Stimulated activated naive B cell treated with anti-CD40 and anti-IgM and Interleukin-4, amounts not matched to agents 10 μg/mL and 1 μg/mL and 100 μg/mL, for 72 hours (primary cell): ENCODE measurements around the gene TTLL11.
A peak's percentile ranks its signal among the peaks of the same experiment; 100 is the strongest.

Experiments used
- ATAC-seq, 2 donors: fragments of 150-1000 bp; cut with Tn5 transposase; replicated peaks; 2 replicates each; pipeline ENCODE4 v1.10.0; 2021; ENCODE audit warnings: moderate library complexity in 1 of 2
- DNase-seq: peaks from one replicate; pipeline ENCODE4 v3.0.0; 2021
- H3K27ac Mint-ChIP-seq: one replicate; pipeline ENCODE4 v1.8.0; 2022; ENCODE audit warnings: mild to moderate bottlenecking, mixed read lengths
- H3K27me3 Mint-ChIP-seq, 2 donors: one replicate each; pipeline ENCODE4 v1.8.0; 2022; ENCODE audit warnings: mixed read lengths in 2 of 2
- H3K36me3 Mint-ChIP-seq, 2 donors: one replicate each; pipeline ENCODE4 v1.8.0; 2022; ENCODE audit warnings: mixed read lengths in 2 of 2, mild to moderate bottlenecking in 1 of 2
- H3K4me1 Mint-ChIP-seq, 2 donors: one replicate each; pipeline ENCODE4 v1.8.0; 2022; ENCODE audit warnings: mixed read lengths in 2 of 2, mild to moderate bottlenecking in 1 of 2
- H3K4me3 Mint-ChIP-seq, 2 donors: one replicate each; pipeline ENCODE4 v1.8.0; 2022; ENCODE audit warnings: mild to moderate bottlenecking in 2 of 2, mixed read lengths in 2 of 2, moderate library complexity in 1 of 2
- H3K9me3 Mint-ChIP-seq, 2 donors: one replicate each; pipeline ENCODE4 v1.8.0; 2022; ENCODE audit warnings: mixed read lengths in 2 of 2, mild to moderate bottlenecking in 1 of 2

The TTLL11 gene, protein sequence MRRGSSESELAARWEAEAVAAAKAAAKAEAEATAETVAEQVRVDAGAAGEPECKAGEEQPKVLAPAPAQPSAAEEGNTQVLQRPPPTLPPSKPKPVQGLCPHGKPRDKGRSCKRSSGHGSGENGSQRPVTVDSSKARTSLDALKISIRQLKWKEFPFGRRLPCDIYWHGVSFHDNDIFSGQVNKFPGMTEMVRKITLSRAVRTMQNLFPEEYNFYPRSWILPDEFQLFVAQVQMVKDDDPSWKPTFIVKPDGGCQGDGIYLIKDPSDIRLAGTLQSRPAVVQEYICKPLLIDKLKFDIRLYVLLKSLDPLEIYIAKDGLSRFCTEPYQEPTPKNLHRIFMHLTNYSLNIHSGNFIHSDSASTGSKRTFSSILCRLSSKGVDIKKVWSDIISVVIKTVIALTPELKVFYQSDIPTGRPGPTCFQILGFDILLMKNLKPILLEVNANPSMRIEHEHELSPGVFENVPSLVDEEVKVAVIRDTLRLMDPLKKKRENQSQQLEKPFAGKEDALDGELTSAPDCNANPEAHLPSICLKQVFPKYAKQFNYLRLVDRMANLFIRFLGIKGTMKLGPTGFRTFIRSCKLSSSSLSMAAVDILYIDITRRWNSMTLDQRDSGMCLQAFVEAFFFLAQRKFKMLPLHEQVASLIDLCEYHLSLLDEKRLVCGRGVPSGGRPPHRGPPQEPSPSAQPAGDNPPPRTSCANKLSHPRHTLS

DNA sequence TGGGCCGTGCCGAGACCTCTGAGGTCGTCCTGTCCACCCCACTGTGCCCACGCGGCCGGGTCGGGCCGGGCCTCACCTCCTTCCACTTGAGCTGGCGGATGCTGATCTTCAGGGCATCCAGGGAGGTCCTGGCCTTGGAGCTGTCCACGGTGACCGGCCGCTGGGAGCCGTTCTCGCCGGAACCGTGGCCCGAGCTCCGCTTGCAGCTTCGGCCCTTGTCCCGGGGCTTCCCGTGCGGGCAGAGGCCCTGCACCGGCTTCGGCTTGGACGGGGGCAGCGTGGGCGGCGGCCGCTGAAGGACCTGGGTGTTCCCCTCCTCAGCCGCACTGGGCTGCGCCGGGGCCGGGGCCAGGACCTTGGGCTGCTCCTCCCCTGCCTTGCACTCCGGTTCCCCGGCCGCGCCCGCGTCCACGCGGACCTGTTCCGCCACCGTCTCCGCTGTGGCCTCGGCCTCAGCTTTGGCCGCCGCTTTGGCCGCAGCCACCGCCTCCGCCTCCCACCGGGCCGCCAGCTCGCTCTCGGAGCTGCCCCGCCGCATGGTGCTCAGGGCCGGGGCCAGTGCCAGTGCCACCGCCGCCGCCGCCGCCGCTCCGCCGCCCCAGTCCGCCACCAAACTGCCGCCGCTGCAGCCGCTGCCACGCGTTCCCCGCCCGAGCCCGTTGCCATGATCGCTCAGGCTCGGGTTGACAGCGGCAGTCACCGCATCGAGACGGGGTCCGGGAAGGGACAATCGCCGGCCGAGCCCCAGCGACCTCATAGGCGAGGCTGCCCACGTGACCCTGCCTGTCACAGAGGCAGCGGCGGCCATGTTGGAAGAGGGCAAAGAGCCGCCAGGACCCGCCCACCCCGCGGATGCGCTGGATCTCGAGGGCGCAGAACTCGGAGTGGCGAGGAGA, at the start of gene TTLL11:
TSS of gene TTLL11 (minus strand) at position 698 of the 896 bp plus-strand sequence. CDS start at position 538, 160 bp downstream.
- Mint-ChIP-seq H3K9me3 (no peaks in the 10 kb centered on the region), H3K4me1 (peaks cover 34 to 54% of the 10 kb centered on the region in 2 donors), H3K36me3 (peaks cover 6 to 21% of the 10 kb centered on the region in 2 donors)

DNA sequence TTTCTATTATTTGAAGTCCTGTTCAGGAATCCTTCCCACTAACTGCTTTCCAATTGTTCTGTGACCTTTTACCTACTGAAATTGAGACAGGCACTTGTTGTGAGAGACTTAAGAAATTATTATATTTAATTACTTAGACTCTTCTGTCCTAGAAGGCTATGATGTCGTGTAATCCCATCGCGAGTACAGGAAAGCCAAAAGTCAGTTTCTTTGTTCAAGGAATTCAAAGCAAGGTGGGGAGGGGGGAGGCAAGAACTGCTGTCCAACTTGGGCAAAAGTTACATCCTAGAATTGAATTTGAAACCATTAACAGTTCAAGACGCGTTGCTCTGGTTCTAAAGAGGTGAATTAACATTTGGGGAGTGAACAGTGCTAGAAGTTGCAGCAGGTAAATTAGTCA, 48.6 kb upstream of the TTLL11 start:
- no peak overlapping the region for H3K4me3 Mint-ChIP-seq
- peaks cover 25 to 38% of the 10 kb centered on the region in 2 donors for H3K36me3 Mint-ChIP-seq
- no peaks in the 10 kb centered on the region for H3K27me3 Mint-ChIP-seq
- peaks cover 4 to 7% of the 10 kb centered on the region in 2 donors for H3K4me1 Mint-ChIP-seq
- no peak for DNase-seq
- no peak overlapping the region for H3K27ac Mint-ChIP-seq
- ATAC-seq: no peak
- H3K9me3 Mint-ChIP-seq: no peaks in the 10 kb centered on the region

More for the DNA sequence above, at the start of gene TTLL11:
- ATAC-seq (peak; percentile 94 to 96), DNase-seq (peak; percentile 93)
- H3K27me3 Mint-ChIP-seq: peaks cover 14 to 17% of the 10 kb centered on the region in 2 donors
- peak within 1 kb of the TSS; percentile 90 to 91 for H3K4me3 Mint-ChIP-seq
- H3K27ac Mint-ChIP-seq: peak within 1 kb of the TSS; percentile 85

DNA sequence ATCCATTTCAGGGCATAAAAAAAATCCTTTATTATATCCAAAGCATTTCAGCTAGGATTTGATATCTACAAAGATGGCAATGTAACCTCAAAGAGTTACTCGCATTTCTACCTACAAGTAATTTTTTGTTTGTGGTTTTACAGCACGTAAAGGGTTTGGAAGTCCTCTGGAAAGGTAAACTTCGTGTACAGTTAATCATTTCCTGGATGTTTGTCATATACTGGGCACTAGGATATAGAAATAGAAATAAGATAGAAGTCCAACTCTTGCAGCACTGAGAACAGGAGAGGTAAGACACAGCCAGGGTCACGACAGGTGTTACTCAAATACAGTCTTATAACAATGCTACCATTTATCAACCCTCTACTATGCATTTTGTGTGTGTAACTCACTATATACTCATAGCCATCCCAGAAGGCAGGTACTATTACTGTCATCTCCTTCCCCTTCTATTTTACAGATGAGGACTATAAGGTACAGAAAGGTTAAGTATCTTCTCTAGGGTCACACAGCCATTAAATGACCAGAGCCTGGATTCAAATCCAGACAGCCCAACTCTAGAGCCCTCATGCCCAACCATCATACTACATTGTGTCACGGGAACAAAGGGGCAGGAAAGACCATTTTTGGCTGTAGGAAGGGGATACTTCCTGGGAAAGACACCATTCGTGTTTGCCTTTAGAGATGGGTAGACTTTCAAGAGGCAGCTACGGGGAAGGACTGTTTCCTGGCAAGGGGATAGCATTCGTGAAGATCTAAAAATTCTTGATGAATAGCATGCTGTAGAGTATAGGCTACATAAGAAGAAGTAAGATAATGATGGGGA, 47.5 kb upstream of the TTLL11 start:
- ATAC-seq (no peak), DNase-seq (no peak)
- H3K4me1 Mint-ChIP-seq: peaks cover 4 to 7% of the 10 kb centered on the region in 2 donors
- H3K4me3 Mint-ChIP-seq: no peak overlapping the region
- peaks cover 24 to 35% of the 10 kb centered on the region in 2 donors for H3K36me3 Mint-ChIP-seq
- H3K27ac Mint-ChIP-seq: no peak overlapping the region
- no peaks in the 10 kb centered on the region for H3K27me3 Mint-ChIP-seq
- H3K9me3 Mint-ChIP-seq: no peaks in the 10 kb centered on the region

DNA sequence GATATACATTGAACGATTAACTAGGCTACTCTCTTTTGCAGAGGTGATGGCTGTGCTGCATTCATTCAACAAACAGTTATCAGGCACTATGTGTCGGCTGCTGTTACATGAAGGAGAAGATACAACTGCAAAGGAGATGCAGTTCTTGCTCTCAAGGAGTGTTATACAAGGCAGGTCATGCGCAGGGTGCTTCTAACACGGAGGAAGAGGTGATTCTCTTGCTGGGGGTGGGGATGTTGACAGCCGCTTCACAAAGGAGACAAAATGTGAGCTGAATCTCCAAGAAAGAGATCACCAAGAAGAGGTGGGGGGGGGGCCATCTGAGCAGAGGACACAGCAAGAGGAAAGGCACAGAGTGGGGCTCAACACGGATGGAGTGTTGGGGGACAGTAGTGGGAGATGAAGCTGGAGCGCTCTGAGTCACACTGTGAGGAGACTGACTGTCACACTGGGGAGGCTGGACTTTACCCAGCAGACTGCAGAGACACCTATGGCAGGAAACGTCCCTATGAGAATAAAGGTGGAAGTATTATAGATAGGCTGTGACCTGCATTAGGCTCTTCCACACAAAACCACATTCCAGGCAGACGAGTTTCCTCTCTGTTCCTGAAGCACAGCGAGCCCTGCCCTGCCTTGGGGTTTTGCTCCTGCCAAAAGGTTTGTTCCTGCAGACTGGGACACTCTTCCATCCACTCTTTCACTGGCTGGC, 45.6 kb upstream of the TTLL11 start:
- no peaks in the 10 kb centered on the region for H3K27me3 Mint-ChIP-seq
- no peak overlapping the region for H3K4me3 Mint-ChIP-seq
- H3K9me3 Mint-ChIP-seq: no peaks in the 10 kb centered on the region
- no peaks in the 10 kb centered on the region for H3K4me1 Mint-ChIP-seq
- peaks cover 11 to 22% of the 10 kb centered on the region in 2 donors for H3K36me3 Mint-ChIP-seq
- DNase-seq (no peak), ATAC-seq (no peak)
- H3K27ac Mint-ChIP-seq: no peak overlapping the region

DNA sequence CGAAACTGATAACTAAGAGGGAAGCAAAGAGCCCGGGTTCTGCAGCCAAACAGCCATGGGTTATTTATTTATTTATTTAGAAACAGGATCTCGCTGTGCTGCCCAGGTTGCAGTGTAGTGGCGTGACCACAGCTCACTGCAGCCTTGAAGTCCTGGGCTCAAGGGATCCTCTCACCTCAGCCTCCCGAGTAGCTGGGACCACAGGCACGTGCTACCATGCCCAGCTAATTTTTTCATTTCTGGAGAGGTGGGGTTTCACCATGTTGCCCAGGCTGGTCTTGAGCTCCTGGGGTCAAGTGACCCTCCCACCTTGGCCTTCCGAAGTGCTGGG, 42.4 kb upstream of the TTLL11 start:
- peaks cover 20% of the 10 kb centered on the region in 2 donors for H3K27me3 Mint-ChIP-seq
- ATAC-seq (no peak), DNase-seq (no peak)
- H3K27ac Mint-ChIP-seq: no peak overlapping the region
- H3K4me1 Mint-ChIP-seq: no peaks in the 10 kb centered on the region
- no peaks in the 10 kb centered on the region for H3K9me3 Mint-ChIP-seq
- no peak overlapping the region for H3K4me3 Mint-ChIP-seq
- no peaks in the 10 kb centered on the region for H3K36me3 Mint-ChIP-seq

DNA sequence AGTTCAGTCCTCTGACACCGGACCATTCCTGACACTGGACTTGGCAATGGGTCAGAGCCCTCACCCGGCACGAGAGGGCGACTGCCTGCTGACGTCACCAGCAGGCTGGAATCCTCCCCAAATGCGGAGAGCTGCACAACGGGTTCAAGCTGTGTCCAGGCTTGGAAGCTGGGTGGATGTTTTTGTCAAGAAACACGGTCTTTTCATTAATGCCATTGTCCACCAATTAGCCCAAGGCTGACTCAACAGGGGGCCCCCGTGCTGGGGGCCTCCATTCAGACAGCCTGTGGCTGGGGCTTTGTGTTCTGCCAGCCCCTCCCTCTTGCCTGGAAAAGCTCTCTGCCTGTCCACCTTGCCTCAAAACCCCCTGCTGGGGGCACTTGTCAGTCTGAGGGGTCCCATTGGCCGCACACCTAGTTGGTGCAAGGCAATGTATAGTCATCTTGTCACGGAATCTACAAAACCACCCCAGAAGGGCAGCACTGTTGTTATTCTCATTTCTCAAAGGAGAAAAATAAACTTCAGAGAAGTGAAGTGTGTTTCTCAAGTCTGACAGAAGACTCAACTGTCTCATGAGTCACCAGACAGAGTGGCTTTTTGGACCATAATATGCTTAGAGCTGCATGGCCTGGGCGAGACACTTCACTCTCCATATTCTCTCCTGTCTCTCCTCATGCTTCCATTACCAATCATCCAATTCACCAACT, 41.9 kb upstream of the TTLL11 start:
- H3K4me1 Mint-ChIP-seq: no peaks in the 10 kb centered on the region
- no peaks in the 10 kb centered on the region for H3K36me3 Mint-ChIP-seq
- H3K9me3 Mint-ChIP-seq: no peaks in the 10 kb centered on the region
- ATAC-seq (no peak), DNase-seq (no peak)
- no peak overlapping the region for H3K4me3 Mint-ChIP-seq
- peaks cover 20 to 22% of the 10 kb centered on the region in 2 donors for H3K27me3 Mint-ChIP-seq
- H3K27ac Mint-ChIP-seq: no peak overlapping the region

DNA sequence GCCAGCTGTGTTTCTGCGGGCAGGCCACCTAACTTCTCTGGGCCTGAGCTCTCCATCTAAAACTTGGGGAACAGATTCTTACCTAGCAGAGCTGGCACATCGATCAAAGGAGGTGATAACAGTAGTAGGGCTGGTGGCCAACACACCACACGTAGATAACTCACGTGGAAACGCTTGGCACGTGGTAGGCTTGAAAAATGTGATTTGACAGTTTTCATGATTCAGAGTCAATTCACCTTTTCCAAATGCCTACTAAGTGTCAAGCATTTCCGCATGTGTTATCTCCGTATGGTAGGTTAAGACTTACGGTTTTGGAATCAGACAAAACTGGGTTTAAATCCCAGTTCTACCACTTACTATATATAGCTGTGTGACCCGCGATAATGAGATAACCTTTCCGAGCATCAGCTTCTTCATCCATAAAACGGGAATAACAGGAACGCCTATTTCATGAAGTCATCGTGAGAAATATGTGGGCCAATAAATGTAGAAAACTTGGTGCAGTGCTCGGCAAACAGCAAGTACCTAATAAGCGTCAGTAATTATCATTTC, 41.0 kb upstream of the TTLL11 start:
- H3K27ac Mint-ChIP-seq: no peak overlapping the region
- no peaks in the 10 kb centered on the region for H3K4me1 Mint-ChIP-seq
- no peak overlapping the region for H3K4me3 Mint-ChIP-seq
- no peaks in the 10 kb centered on the region for H3K36me3 Mint-ChIP-seq
- no peaks in the 10 kb centered on the region for H3K9me3 Mint-ChIP-seq
- DNase-seq (no peak), ATAC-seq (no peak)
- H3K27me3 Mint-ChIP-seq: peaks cover 29 to 30% of the 10 kb centered on the region in 2 donors

DNA sequence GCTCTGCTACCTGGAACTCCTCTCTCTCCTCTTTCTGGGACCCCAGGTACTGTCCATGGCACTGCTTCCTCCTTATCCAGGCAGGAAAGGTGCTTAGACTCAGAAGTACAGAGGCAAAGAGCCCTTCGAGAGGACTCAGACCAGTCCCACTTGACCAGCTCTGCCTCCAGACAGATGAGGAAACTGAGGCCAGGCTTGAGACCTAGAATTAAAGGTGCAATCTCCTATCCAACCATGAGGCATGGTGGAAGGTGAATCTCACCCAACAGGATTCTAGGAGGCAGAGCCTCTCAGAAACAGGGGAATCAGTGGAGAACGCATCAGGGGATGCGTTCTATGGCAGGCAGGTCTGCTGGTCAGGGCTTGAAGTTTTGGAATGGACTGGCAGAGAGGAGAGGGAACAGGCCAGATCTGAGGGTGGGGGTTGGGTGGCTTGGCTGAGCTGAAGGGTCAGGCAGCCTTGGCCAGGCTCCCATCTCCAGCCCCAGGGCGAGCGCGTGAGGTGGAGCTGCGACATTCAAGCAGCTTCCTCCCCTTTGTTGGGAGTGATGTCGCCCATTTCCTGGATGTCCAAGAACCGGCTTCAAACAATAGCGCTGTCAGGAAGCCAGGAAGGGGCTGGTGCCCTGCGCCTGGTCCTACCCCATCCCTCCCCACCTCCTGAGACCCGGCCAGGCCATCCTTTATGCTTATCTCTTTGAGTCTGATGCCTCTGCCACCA, 40.3 kb upstream of the TTLL11 start:
- no peak for ATAC-seq
- no peaks in the 10 kb centered on the region for H3K9me3 Mint-ChIP-seq
- DNase-seq: no peak
- H3K36me3 Mint-ChIP-seq: no peaks in the 10 kb centered on the region
- H3K27ac Mint-ChIP-seq: no peak overlapping the region
- no peaks in the 10 kb centered on the region for H3K4me1 Mint-ChIP-seq
- peaks cover 30% of the 10 kb centered on the region in 2 donors for H3K27me3 Mint-ChIP-seq
- H3K4me3 Mint-ChIP-seq: no peak overlapping the region

DNA sequence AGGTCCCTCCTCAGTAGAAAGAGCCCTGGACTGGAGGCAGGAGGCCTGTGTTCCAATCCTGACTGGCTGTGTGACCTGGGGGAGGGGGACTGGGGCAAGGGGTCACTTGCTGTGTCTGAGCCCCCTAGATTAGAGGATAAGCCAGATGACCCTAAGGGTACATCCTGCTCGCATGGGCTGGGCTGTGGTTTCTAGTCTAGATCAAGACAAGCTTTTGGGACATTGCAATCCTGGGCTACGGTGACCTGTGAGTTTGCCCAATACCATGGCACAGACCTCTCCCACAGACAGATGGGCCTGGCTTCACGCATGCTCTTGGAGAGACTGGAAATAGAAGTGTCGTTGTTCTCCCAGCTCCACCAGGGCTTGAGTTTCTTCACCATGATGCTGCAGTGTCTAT, 39.4 kb upstream of the TTLL11 start:
- ATAC-seq: no peak
- Mint-ChIP-seq H3K9me3 (no peaks in the 10 kb centered on the region), H3K27ac (no peak overlapping the region), H3K27me3 (peaks cover 35% of the 10 kb centered on the region in 2 donors), H3K4me3 (no peak overlapping the region), H3K4me1 (no peaks in the 10 kb centered on the region), H3K36me3 (no peaks in the 10 kb centered on the region)
- no peak for DNase-seq

DNA sequence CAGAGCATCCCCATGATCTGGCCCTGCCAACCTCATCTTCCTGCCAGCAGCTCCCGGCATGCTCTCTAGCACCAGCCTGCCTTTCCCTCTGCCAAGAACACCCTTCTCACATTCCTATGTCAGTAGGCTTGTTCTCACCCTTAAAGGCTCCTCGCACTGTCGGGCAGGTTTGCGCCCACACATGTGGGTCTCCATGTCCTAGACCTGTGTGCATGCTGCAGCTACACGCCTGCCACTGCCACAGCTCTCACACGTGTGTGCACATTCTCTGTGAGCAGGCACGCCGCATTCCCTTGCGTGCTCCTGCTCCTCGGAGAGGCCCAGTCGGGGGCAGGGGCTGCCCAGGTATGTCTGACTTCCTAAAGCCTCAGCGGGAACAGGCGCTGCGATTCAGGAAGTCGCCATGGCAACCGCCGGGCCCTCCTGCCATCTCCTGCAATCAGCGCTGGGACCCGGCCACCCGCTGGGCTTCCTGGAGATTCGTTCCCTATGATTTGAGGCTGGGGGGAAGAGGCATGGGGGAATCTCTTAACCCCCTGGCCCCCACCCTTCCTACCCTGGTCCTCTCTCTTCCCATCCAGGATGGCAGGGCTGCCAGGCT, 38.4 kb upstream of the TTLL11 start:
- ATAC-seq: no peak
- DNase-seq: no peak
- Mint-ChIP-seq H3K27me3 (peaks cover 43% of the 10 kb centered on the region in 2 donors), H3K9me3 (no peaks in the 10 kb centered on the region), H3K27ac (no peak overlapping the region), H3K4me1 (peaks cover under 1 to 3% of the 10 kb centered on the region in 2 donors), H3K36me3 (no peaks in the 10 kb centered on the region), H3K4me3 (no peak overlapping the region)

DNA sequence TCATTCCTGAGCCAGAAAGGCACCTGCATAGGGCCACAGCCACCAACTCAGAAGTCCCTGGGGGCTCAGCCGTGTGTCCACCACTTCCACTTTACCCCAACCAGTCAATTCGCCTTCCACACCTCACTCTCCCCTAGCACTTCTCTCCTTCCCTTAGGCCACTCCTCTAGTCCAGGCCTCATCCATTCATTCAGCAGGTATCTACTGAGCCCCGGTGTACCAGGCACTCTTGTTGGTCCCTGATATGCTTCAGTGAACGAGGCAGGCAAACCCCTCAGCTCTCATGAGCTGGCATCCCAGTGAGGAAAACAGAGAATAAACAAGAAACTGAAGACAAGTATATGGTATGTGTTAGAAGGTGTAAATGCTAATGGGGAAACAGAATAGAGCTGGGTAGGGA, 37.7 kb upstream of the TTLL11 start:
- no peaks in the 10 kb centered on the region for H3K36me3 Mint-ChIP-seq
- DNase-seq: no peak
- no peak overlapping the region for H3K4me3 Mint-ChIP-seq
- no peak for ATAC-seq
- peaks cover 7 to 9% of the 10 kb centered on the region in 2 donors for H3K4me1 Mint-ChIP-seq
- peaks cover 50% of the 10 kb centered on the region in 2 donors for H3K27me3 Mint-ChIP-seq
- H3K27ac Mint-ChIP-seq: no peak overlapping the region
- no peaks in the 10 kb centered on the region for H3K9me3 Mint-ChIP-seq

DNA sequence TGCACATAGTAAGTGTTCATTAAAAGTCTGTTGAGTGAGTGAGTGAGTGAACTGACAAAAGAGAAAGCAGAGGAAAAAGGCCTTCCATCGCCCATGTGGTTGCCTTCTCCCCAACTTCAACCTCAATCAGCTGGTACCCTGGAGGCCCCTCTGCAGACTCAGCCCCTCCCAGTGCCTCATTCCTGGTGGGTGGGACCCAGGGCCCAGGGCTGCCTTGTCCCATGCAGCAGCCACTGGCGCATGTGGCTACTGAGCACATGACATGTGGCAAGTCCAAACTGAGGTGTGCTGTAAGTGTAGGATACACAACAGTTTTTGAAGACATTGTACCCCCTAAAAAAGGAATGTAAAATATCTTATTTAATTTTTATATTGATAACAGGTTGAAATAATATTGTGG, 36.9 kb upstream of the TTLL11 start:
- Mint-ChIP-seq H3K9me3 (no peaks in the 10 kb centered on the region), H3K27ac (no peak overlapping the region), H3K4me1 (peaks cover 10 to 16% of the 10 kb centered on the region in 2 donors), H3K27me3 (peaks cover 58 to 59% of the 10 kb centered on the region in 2 donors), H3K36me3 (no peaks in the 10 kb centered on the region), H3K4me3 (no peak overlapping the region)
- DNase-seq (no peak), ATAC-seq (no peak)
